ENCODE measurements around the gene TREM2.

TREM2 gene

DNA sequence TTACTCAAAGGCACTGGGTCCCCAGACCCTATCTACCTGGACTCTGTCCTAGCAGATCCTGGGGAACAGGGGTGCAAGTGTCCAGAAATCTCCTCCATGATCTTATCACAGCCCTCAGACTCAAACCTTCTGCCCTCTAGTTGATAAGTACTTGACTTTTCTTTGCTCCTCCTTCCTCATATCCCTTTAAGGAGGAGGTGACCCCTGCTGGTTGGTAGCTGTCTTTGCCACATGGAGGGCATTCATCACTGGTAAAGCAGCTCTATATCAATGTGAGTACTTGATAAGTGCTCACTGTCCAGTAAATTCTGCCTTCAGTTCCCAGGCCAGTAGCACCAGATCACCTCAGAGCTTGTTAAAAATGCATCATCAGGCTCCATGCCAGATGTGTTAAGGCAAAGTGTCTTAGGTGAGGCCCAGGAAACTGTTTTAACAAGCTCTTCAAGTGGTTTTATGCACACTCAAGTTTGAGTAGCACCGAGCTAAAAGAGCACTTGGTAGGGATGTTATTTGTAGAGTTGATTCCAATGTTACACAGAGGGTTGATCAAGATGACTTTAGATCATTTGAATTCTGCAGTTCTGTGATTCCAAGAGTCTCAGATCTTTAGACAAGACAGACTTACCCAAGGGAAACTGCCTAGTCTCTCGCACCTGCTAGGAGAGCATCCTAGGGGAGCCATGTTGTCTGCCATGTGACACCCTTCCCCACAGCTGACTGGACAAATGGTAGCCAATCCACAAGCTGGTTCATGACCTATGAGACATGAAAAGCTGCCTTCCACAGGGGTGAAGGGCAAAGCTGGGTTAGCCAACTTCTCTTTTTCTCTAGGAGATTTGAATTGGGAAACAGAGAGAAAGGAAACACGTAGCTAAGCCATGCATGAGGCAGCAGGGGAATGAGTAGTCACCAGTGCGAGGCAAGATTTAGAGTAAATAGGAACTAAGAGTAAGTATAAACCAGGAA is 19.4 kb upstream of the TREM2 start:
- DNase-seq (ENCODE audit: low spot score) = peak; percentile 54

GRCh38 chr6:41181566-41181965 is 18.6 kb upstream of the TREM2 start:
- no peak for DNase-seq (ENCODE audit: low spot score)

DNA sequence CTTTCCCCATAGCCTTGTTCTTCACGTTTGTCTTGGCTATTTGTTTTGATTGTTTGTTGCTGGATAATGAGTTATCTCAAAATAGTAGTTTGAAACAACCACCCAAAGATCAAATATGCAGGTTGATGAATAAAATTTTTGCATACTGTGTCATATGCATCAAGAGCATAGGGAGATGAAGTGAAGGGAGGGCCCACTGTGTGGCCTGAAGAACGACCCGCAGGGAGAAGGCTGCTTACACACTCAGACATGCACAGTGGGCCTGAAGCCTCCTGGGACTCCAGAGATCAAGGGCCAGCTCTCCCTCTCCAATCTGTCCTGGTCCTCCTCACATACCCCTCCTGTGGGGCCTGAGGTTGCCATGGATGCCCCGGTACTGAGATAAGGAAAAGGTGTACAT is 16.2 kb upstream of the TREM2 start:
- no peak for DNase-seq (ENCODE audit: low spot score)

DNA sequence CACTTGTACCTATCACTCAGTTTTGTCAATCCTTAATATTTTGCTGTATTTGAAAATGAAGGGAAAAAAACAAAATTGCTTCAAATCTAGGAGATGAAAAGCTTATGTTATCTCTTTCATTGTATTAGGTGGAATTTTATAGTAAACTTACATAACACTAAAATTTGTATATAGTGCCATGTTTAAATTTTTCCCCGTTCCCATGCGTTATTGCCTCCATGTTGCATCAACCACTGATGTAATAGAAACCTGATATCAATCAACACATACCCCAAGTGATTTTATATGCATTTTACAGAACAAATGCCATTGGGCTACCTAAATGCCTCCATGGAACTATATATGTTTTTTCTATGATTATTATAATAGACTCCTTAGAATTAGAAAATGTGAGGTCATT is 14.8 kb upstream of the TREM2 start:
- DNase-seq (ENCODE audit: low spot score) = no peak

DNA sequence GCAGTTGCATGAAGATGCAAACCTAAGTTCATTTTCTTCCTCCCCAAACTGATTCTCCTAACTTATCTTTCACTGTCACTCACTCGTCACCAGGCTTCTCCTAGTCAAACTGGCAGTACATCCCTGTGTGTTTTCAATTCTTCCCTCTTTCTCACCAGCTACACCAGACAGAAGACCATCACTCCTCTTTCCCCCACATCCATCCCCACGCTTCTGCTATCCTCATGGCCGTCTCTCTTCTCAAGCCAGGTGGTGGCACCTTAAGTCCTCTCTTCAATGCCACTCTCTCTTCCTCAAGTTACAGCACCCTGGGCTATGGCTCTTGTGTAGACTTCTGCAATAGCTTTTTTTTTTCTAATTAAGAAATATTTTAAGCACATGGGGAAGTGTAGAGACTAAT is 14.4 kb upstream of the TREM2 start:
- DNase-seq (ENCODE audit: low spot score) = no peak

- DNase-seq (ENCODE audit: low spot score) = no peak
Observed at GRCh38 chr6:41176189-41176588, 13.3 kb upstream of the TREM2 start.

DNA sequence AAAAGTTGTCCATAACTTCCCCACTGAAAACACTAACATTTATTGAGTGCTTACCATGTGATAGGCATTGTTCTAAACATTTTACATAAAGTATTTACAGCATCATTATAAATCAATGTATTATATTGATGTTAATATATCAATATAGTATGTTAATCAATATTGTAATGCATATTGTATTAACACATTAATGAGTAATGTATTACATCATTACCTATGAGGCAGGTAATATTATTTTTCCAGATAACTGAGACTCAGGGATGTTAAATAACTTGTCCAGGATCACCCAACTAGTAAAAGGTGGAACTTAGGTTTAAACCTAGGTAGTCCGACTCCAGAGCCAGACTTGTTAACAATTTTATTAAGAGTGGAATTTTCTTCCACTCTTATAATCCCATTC is 12.2 kb upstream of the TREM2 start:
- no peak for DNase-seq (ENCODE audit: low spot score)

DNA sequence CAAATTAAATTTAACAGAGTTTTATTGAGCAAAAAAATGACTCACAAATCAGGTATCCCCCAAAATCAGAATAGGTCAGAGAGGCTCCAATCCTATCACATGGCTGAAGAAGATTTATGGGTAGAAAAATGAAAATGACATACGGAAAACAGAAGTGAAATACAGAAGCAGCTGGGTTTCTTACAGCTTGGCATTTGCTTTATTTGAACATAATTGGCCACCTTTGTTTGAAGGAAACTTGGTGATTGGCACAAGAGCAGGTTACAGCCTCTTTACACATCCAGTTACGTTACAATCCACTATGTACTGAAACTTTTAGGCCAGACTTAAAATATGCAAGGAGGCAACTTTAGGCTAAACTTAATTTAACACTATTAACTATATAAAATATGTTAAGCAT is 11.7 kb upstream of the TREM2 start:
- DNase-seq (ENCODE audit: low spot score) = no peak

GRCh38 chr6:41171908-41172307 is 9.0 kb upstream of the TREM2 start:
- no peak for DNase-seq (ENCODE audit: low spot score)

GRCh38 chr6:41170547-41171160 is 7.7 kb upstream of the TREM2 start:
- DNase-seq (ENCODE audit: low spot score) = no peak

- no peak for DNase-seq (ENCODE audit: low spot score)
Observed at GRCh38 chr6:41167173-41167963, 4.5 kb upstream of the TREM2 start.

DNA sequence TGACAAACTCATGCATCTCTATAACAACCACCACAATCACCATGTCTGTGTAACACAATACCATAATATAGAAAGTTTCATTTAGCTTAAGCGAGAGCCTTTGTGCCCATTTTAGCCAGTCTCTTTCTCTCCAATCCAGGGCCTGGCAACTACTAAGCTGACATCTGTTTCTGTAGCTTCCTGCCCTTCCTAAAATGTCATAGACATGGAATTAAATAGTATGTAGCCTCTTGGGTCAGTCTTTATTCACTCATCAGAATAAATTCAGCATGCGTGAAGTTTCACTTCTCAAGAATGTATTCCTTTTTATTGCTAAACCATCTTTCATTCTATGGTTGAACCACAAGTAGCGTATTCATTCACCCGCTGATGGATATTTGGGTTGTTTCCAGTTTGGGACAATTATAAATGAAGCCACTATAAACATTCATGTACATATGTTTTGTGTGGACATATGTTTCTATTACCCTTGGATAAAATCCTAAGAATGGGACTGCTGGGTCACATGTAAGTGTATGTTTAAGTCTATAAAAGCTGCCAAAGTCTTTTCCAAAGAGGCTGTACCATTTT is 1.7 kb upstream of the TREM2 start:
- no peak for DNase-seq (ENCODE audit: low spot score)

DNA sequence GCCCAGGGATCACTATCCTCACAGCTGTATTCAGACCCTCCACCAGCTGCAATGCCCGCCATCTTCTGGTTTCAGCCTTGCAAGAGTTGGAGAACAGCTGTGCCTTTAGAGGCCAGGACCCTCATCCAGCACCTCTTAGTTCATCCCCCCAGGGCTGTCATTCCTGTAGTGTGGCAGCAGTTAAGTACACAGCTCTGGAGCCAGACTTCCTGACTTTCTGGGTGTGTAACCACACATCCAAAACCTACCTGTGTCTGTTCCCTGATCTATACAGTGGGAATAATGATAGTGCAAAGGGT is 452 bp upstream of the TREM2 start:
- no peak for DNase-seq (ENCODE audit: low spot score)

DNA sequence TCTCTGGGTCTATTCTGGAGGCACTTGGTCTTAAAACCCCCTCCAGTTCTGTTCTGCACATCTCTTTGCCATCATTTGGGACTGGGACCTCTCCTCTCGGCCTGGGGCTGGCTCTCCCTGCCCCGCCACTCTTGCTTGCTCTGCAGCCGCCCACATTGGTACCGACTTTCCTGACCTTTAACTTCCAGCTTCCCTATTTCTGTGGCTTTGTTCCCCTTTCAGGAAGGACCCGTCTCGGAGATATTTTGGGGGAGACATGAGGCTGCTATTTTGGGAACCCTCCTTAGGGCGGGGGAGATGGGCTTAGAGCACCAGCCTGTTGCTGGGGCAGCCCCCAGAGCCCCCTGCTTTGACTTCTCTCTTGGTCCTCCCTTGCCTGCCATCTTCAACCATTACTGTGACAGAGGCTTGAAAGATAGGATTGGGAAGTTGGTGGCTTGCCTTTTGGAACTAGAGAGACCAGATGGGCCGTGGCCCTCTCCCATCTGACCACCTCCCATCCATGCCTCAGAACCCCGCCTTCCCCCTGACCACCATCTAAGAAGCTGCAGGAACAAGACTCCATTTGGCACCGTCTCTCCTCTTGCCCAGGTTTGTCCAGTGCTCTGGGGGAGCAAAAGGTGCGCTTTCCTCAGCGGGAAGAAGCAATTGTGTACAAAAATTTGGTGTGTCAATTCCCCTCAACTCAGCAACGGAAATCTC is 914 bp downstream of the TREM2 start:
- DNase-seq (ENCODE audit: low spot score) = peak; percentile 60

GRCh38 chr6:41161380-41161779 is 1.5 kb downstream of the TREM2 start:
- DNase-seq (ENCODE audit: low spot score) = no peak

GRCh38 chr6:41160933-41161332 is 2.0 kb downstream of the TREM2 start:
- DNase-seq (ENCODE audit: low spot score) = no peak

DNA sequence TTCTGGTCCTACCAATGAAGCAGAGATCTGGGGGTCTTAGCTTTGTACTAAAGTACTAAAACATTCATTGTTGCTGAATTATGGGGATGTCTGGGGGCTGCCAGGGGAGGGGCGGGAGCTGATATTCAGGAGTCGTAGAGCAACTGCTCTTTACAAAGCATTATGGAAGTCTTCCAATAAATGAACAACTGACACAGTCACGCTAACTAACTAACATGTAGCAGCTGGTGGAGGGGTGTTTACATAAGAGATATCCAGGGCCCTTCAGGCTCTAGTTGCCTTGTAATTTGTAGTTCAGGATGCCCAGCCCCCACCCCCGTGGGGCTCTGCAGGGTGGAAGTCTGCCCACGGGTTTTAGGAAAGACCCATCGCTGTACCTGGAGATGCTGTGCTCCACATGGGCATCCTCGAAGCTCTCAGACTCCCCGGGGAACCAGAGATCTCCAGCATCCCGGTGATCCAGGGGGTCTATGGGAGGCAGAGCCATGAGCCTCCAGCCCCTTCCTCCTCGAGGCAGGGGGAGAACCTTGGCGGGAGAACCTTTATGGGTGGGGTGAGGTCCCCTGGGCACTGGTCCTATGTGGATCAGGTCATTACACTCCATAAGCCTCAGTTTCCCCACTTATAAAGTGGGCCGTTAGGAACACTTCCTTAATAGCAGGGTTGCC is 3.4 kb downstream of the TREM2 start:
- no peak for DNase-seq (ENCODE audit: low spot score)

GRCh38 chr6:41157323-41157722 is 5.6 kb downstream of the TREM2 start:
- DNase-seq (ENCODE audit: low spot score) = peak; percentile 47

DNA sequence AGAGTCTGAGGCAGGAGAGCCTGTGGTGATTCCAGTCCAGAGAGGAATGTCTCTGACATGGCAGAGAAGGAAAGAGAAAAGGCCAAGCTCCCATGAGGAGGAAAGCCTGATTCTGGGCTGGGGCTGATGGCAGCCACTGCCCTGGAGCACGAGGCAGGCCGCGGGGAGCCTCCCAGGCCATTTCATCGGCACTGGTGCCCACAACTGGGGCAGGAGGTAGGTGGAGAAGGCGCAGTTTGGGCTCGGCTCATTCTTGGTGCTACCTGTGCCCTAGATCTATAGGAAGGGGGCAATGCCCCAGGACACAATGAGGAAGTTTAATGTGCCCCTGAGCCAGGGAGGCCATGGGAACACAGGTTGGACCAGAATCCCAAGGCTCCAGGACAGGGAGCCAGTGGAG is 6.1 kb downstream of the TREM2 start:
- DNase-seq (ENCODE audit: low spot score) = no peak

DNA sequence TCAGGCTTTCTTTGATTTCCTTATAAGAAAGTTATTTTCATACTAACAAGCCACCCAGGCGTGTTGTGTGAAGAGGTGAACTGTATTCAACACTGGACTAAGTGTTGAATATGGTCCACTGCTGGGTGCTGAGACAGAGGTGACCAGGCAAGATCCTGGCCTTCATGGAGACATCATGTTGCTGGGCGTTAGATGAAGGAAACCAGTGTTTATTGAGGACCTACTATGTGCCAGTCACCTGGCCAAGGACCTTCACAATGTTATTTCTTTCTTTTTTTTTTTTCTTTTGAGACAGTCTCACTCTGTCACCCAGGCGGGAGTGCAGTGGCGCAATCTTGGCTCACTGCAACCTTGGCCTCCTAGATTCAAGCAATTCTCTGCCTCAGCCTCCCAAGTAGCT is 6.9 kb downstream of the TREM2 start:
- DNase-seq (ENCODE audit: low spot score) = no peak

GRCh38 chr6:41155132-41155805 is 7.6 kb downstream of the TREM2 start:
- no peak for DNase-seq (ENCODE audit: low spot score)

Measured in globus pallidus (tissue), 1 donor.